Common myeloid progenitor, CD34-positive (primary cell): ENCODE measurements around the gene CDKN2AIPNL.
"Not testable (repeated sequence)": the region's sequence is repeated elsewhere in the genome, so short reads cannot be mapped to it uniquely, and the experiment has no call there.

Source experiments
- CTCF ChIA-PET: fragments of 350-600 bp; sonication (Branson Sonifier 250); formaldehyde crosslinking; loops from one replicate; lab custom pipeline; 2021; ENCODE audit warnings: antibody characterized with exemption; lab: Charles Lee
- POLR2A ChIA-PET: fragments of 350-600 bp; sonication (Branson Sonifier 250); formaldehyde crosslinking; loops from one replicate; lab custom pipeline; 2021; ENCODE audit warnings: antibody characterized with exemption; lab: Charles Lee
- DNase-seq, 3 donors: peaks; one replicate each; pipeline versions ENCODE4 v3.0.0 to v3.0.0-alpha.2; 2013
- H3K27ac ChIP-seq, 2 experiments: 1 replicate in 1 of 2; 2 replicates in 1 of 2; pipeline ENCODE4 v1.7.0; 2013; ENCODE audit warnings: inconsistent platforms in 2 of 2, low read length in 2 of 2, mild to moderate bottlenecking in 2 of 2, low read depth in 1 of 2, moderate library complexity in 1 of 2; ENCODE audit not compliant: severe bottlenecking in 2 of 2, insufficient read depth in 1 of 2, poor library complexity in 1 of 2
- H3K27me3 ChIP-seq, 5 experiments: replicated peaks in 2 of 5; 1 replicate in 3 of 5; 2 replicates in 2 of 5; pipeline versions ENCODE4 v1.6.1 to v1.7.0; 2013; ENCODE audit warnings: low read length in 4 of 5, mild to moderate bottlenecking in 2 of 5, moderate library complexity in 2 of 5, inconsistent platforms in 1 of 5; ENCODE audit not compliant: insufficient read depth in 5 of 5, control insufficient read depth in 4 of 5
- H3K36me3 ChIP-seq, 4 experiments: 1 replicate in 2 of 4; 2 replicates in 2 of 4; pipeline versions ENCODE4 v1.6.1 to v1.7.0; 2013; ENCODE audit warnings: low read length in 3 of 4, control low read depth in 1 of 4, mild to moderate bottlenecking in 1 of 4; ENCODE audit not compliant: control insufficient read depth in 4 of 4, insufficient read depth in 4 of 4
- H3K4me1 ChIP-seq, 4 experiments: 1 replicate in 3 of 4; 2 replicates in 1 of 4; pipeline versions ENCODE4 v1.6.1 to v1.7.1; 2013; ENCODE audit warnings: low read length in 3 of 4, mild to moderate bottlenecking in 3 of 4, control low read depth in 1 of 4, inconsistent platforms in 1 of 4, moderate library complexity in 1 of 4; ENCODE audit not compliant: control insufficient read depth in 4 of 4, insufficient read depth in 4 of 4; ENCODE audit errors: control extremely low read depth in 1 of 4
- H3K4me3 ChIP-seq, 7 experiments: 1 replicate in 4 of 7; 2 replicates in 3 of 7; pipeline versions ENCODE4 v1.5.1 to v1.7.0; 2013; ENCODE audit warnings: mild to moderate bottlenecking in 7 of 7, low read length in 6 of 7, moderate library complexity in 6 of 7, inconsistent platforms in 2 of 7, low read depth in 2 of 7, control low read depth in 1 of 7; ENCODE audit not compliant: insufficient read depth in 4 of 7, control insufficient read depth in 1 of 7; ENCODE audit errors: extremely low read depth in 1 of 7
- H3K9me3 ChIP-seq, 5 experiments: 1 replicate in 4 of 5; 2 replicates in 1 of 5; pipeline versions ENCODE4 v1.6.1 to v1.7.1; 2013; ENCODE audit warnings: low read length in 4 of 5, mild to moderate bottlenecking in 2 of 5, inconsistent platforms in 1 of 5, low read depth in 1 of 5, moderate library complexity in 1 of 5; ENCODE audit not compliant: control insufficient read depth in 4 of 5, insufficient read depth in 2 of 5; ENCODE audit errors: control extremely low read depth in 1 of 5
- WGBS: methylation state at CpG from one replicate; pipeline ENCODE4 v1.1.5; 2013; ENCODE audit not compliant: insufficient coverage; 5-methylcytosine and 5-hydroxymethylcytosine counted together

CDKN2AIPNL gene

DNA sequence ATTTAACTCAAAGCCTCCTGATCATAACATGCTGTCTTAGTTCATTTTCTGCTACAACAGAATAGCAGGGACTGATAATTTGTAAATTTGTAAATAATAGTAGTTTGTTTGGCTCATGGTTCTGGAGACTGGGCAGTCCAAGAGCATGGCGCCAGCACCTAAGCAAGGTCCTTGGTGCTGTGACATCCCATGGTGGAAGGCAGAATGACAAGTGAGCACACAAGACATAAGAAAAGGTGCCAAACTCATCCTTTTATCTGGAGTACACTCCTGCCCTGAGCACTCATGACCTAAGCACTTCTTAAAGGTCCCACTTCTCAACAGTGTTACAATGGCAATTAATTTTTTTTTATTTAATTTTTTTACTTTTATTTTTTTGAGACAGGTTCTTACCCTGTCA lies 24.2 kb downstream of the CDKN2AIPNL start:
- Histone ChIP-seq H3K4me3 (no peak overlapping the region), H3K36me3 (peaks cover 26 to 85% (median 45%) of the 10 kb centered on the region in 4 experiments), H3K4me1 (no peaks in the 10 kb centered on the region), H3K9me3 (no peaks in the 10 kb centered on the region), H3K27ac (no peak overlapping the region), H3K27me3 (no peaks in the 10 kb centered on the region)
- CTCF ChIA-PET = interaction anchor here (1.3 kb wide), 1 partner anchor 9 kb away, joined by 3 read pairs; no protein-coding TSS in a partner anchor
- no peak for DNase-seq
- POLR2A ChIA-PET = no interaction called here
- WGBS = no CpG with 5 or more reads among the region's 1 CpG

DNA sequence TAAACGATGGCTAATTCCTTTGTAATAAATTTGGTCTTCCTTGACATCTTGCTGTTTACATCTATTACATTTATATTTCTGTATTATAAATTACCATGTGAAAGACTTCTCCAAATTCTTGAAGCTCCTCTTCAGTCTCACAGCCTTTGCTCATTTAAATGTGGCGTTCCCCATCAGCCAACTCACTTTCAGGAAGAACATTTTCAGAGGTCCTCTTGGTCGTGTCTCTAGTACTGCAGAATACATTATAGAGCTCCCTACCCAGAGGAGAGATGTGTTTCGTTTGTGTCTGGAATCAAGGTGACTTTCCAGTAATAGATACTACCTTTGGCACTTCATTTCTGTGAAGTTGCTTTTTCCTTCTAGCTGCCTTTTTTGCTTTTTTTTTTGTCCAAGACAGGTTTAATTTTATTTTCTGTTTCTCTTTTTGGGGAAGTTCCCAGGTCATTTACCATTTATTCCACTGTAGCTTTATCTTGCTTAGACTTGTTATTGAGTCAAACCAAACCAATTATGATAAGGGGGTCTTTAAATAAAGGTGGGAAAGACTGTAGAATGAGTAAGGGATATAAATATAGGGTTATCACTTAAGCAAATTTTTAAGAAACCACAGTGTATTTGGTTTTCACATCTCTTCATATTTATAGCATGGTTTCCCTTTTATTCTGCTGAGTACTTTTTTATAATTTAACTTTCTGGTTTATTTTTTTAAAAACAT lies 27.5 kb downstream of the CDKN2AIPNL start:
- H3K9me3 ChIP-seq = no peaks in the 10 kb centered on the region
- H3K4me1 ChIP-seq = no peaks in the 10 kb centered on the region
- no peak overlapping the region for H3K4me3 ChIP-seq
- DNase-seq = no peak
- no peaks in the 10 kb centered on the region for H3K27me3 ChIP-seq
- no peak overlapping the region for H3K27ac ChIP-seq
- H3K36me3 ChIP-seq = peaks cover 15 to 82% (median 41%) of the 10 kb centered on the region in 4 experiments
- ChIA-PET CTCF (interaction anchor here (0.9 to 1.6 kb wide), 6 partner anchors 8 to 203 kb away, joined by 3 to 5 read pairs (median 4); partner anchors contain the start of gene CDKN2AIPNL), POLR2A (interaction anchor here (0.7 to 1.1 kb wide), 2 partner anchors 25 to 205 kb away, joined by 3 to 9 read pairs; no protein-coding TSS in a partner anchor)
- 100% methylated on average over 1 of the region's 4 CpGs for WGBS

DNA sequence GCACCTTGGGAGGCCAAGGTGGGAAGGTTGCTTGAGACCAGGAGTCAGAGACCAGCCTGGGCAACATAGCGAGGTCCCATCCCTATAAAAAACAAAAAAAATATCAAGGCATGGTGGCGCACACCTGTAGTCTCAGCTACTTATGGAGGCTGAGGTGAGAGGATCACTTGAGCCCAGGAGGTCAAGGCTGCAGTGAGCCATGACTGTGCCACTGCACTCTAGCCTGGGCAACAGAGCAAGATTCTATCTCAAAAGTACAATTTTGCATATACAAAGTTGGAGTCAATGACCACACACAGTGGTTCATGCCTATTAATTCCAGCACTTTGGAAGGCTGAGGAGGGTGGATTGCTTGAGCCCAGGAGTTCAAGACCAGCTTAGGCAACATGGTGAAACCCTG lies 29.5 kb downstream of the CDKN2AIPNL start:
- H3K27me3 ChIP-seq, POLR2A ChIA-PET, DNase-seq, H3K9me3 ChIP-seq, H3K27ac ChIP-seq, H3K4me1 ChIP-seq, H3K4me3 ChIP-seq: not testable (repeated sequence)
- no CpG with 5 or more reads among the region's 2 CpGs for WGBS
- H3K36me3 ChIP-seq = peaks cover 8 to 72% (median 42%) of the 10 kb centered on the region in 4 experiments
- CTCF ChIA-PET = interaction anchor here (1.1 to 4.6 kb wide), 6 partner anchors 9 to 202 kb away, joined by 3 to 15 read pairs (median 4); no protein-coding TSS in a partner anchor

DNA sequence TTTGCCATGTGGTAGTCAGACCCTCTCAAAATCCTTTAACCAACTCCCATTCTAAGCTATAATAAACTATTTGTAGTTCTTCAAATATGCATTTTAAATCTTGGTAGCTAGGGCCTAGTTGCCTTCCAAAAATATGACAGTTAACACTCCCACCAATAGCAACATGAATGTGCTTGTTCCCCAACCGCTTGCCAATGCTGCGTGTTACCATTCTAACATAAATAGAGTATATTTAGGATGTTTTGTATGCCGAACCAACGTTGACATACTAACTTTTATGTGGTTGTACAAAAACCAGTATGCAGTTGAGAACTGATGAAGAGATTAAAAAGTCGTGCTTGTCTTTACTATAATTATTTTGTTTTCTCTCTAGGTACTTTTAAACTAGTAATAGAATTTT lies 31.3 kb downstream of the CDKN2AIPNL start:
- no peak overlapping the region for H3K27ac ChIP-seq
- no peaks in the 10 kb centered on the region for H3K27me3 ChIP-seq
- ChIA-PET POLR2A (interaction anchor here (0.6 kb wide), 1 partner anchor 207 kb away, joined by 4 read pairs; no protein-coding TSS in a partner anchor), CTCF (interaction anchor here (1.4 to 4.6 kb wide), 6 partner anchors 11 to 207 kb away, joined by 3 to 15 read pairs (median 7); partner anchors contain the start of gene CDKN2AIPNL)
- no peak overlapping the region for H3K4me3 ChIP-seq
- no CpG with 5 or more reads among the region's 5 CpGs for WGBS
- H3K9me3 ChIP-seq = no peaks in the 10 kb centered on the region
- H3K36me3 ChIP-seq = peaks cover 7 to 68% (median 45%) of the 10 kb centered on the region in 4 experiments
- DNase-seq = no peak
- no peaks in the 10 kb centered on the region for H3K4me1 ChIP-seq

DNA sequence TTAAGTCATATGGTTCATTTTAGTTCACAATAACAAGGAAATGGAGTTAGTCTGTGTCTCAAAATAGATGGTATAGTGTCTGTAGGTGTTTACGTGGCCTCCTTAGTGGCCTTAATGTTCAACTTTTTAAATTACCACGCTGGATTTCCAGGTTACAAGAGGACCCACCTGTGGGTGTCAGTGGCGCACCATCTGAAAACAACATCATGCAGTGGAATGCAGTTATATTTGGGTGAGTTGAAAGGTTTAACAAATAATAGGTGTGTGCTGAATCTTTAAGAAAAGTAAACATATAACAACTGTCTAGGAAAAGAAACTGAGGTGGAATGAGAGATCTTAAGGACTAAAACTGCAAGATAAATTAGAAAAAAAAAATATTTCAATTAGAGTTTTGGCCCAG lies 37.4 kb downstream of the CDKN2AIPNL start:
- no peak overlapping the region for H3K4me3 ChIP-seq
- 100% methylated on average over 2 of the region's 3 CpGs for WGBS
- H3K27ac ChIP-seq = no peak overlapping the region
- H3K36me3 ChIP-seq = peaks cover 2 to 30% (median 16%) of the 10 kb centered on the region in 4 experiments
- H3K4me1 ChIP-seq = peaks cover 16 to 24% (median 20%) of the 10 kb centered on the region in 4 experiments
- CTCF ChIA-PET = no interaction called here
- no peaks in the 10 kb centered on the region for H3K27me3 ChIP-seq
- DNase-seq = peak in 2 of 3 donors; percentile 27 to 31
- POLR2A ChIA-PET = no interaction called here
- H3K9me3 ChIP-seq = no peaks in the 10 kb centered on the region

DNA sequence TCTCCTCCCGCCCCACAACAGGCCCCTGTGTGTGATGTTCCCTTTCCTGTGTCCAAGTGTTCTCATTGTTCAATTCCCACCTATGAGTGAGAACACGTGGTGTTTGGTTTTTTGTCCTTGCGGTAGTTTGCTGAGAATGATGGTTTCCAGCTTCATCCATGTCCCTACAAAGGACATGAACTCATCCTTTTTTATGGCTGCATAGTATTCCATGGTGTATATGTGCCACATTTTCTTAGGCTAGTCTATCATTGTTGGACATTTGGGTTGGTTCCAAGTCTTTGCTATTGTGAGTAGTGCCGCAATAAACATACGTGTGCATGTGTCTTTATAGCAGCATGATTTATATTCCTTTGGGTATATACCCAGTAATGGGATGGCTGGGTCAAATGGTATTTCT lies 38.0 kb downstream of the CDKN2AIPNL start:
- no CpG with 5 or more reads among the region's 5 CpGs for WGBS
- H3K27me3 ChIP-seq, POLR2A ChIA-PET, H3K27ac ChIP-seq, CTCF ChIA-PET, DNase-seq, H3K9me3 ChIP-seq: not testable (repeated sequence)
- Histone ChIP-seq H3K4me3 (peak overlapping the region in 1 of 7 experiments; percentile 98), H3K4me1 (peaks cover 16 to 24% (median 20%) of the 10 kb centered on the region in 4 experiments), H3K36me3 (peaks cover 2 to 24% (median 16%) of the 10 kb centered on the region in 4 experiments)
